PC-3 (cell line): ENCODE measurements around the gene OASL.

Source experiments
- EZH2phosphoT487 ChIP-seq: fragments of 300-600 bp; sonication (generic); IDR thresholded peaks from 2 replicates; pipeline ENCODE4 v1.6.1; 2018; ENCODE audit warnings: mild to moderate bottlenecking, antibody characterized with exemption, low read length, borderline replicate concordance
- TF ChIP-seq, protein P1 (sequence below): fragments of 300-600 bp; sonication (generic); conservative IDR thresholded peaks from 2 replicates; pipeline ENCODE4 v1.5.1; 2017; ENCODE audit warnings: antibody characterized with exemption, low read depth, mild to moderate bottlenecking, low read length

DNA sequence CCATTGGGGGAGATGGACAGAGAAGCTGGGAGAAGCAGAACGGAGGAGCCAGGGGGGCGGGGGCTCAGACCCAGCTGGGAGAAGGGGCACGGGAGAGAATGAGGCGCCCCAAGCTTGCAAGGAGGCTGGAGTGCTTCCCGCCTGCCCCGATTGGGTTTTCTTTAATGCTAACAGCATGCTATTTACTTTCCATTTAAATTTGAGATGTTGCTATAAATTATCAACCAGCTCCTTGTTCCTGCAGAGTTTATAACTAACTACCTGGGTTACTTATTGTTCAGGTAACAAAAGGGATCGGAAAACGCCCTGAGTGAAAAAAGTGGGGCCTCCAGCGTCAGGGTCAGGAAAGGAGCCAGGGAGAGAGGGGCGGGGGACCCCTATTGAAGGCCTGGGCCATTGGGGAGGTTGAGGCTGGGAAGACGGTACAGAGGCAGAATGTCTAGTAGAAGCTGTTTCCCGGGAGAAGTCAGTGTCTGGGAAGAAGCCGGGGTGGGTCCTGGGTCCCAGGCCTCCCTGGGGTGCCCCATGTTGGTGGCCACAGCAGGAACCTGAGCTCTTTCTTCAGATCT lies 58.2 kb downstream of the OASL start:
- TF ChIP-seq, protein P1, sequence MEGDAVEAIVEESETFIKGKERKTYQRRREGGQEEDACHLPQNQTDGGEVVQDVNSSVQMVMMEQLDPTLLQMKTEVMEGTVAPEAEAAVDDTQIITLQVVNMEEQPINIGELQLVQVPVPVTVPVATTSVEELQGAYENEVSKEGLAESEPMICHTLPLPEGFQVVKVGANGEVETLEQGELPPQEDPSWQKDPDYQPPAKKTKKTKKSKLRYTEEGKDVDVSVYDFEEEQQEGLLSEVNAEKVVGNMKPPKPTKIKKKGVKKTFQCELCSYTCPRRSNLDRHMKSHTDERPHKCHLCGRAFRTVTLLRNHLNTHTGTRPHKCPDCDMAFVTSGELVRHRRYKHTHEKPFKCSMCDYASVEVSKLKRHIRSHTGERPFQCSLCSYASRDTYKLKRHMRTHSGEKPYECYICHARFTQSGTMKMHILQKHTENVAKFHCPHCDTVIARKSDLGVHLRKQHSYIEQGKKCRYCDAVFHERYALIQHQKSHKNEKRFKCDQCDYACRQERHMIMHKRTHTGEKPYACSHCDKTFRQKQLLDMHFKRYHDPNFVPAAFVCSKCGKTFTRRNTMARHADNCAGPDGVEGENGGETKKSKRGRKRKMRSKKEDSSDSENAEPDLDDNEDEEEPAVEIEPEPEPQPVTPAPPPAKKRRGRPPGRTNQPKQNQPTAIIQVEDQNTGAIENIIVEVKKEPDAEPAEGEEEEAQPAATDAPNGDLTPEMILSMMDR = no peak
- no peak for TF ChIP-seq EZH2phosphoT487
